Parathyroid adenoma (tissue), 2 donors: ENCODE results near the gene ZYG11A.

Experiments used
- H2AFZ ChIP-seq: fragments of 300-600 bp; sonication (generic); one replicate; pipeline ENCODE4 v1.7.0; 2017; ENCODE audit warnings: antibody characterized with exemption, mild to moderate bottlenecking
- H3K27ac ChIP-seq: fragments of 300-600 bp; sonication (generic); one replicate; pipeline ENCODE4 v1.7.0; 2017
- H3K27me3 ChIP-seq: fragments of 300-600 bp; sonication (generic); one replicate; pipeline ENCODE4 v1.7.0; 2017; ENCODE audit warnings: low read length; ENCODE audit not compliant: control insufficient read depth, insufficient read depth
- H3K36me3 ChIP-seq: fragments of 300-600 bp; sonication (generic); one replicate; pipeline ENCODE4 v1.7.0; 2017; ENCODE audit warnings: low read length; ENCODE audit not compliant: control insufficient read depth, insufficient read depth
- H3K4me1 ChIP-seq: fragments of 300-600 bp; sonication (generic); one replicate; pipeline ENCODE4 v1.7.0; 2017; ENCODE audit warnings: control low read depth
- H3K4me2 ChIP-seq: fragments of 300-600 bp; sonication (generic); one replicate; pipeline ENCODE4 v1.7.0; 2017; ENCODE audit warnings: low read length
- H3K4me3 ChIP-seq: fragments of 300-600 bp; sonication (generic); one replicate; pipeline ENCODE4 v1.7.0; 2017; ENCODE audit warnings: low read depth, low read length
- H3K79me2 ChIP-seq: fragments of 300-600 bp; sonication (generic); one replicate; pipeline ENCODE4 v1.7.0; 2017; ENCODE audit warnings: control low read depth
- H3K9ac ChIP-seq: fragments of 300-600 bp; sonication (generic); one replicate; pipeline ENCODE4 v1.7.0; 2017; ENCODE audit warnings: mild to moderate bottlenecking
- H3K9me3 ChIP-seq: fragments of 300-600 bp; sonication (generic); one replicate; pipeline ENCODE4 v1.7.0; 2017; ENCODE audit warnings: low read length; ENCODE audit not compliant: control insufficient read depth
- CTCF ChIP-seq: fragments of 300-600 bp; sonication (generic); IDR thresholded peaks from one replicate; pipeline ENCODE4 v1.7.0; 2017; ENCODE audit warnings: antibody characterized with exemption, mild to moderate bottlenecking
- donor health status: primary hyperparathyroidism.

Gene ZYG11A

GRCh38 chr1:52937433-52938182, 95.0 kb downstream of the ZYG11A start:
- no peak for TF ChIP-seq CTCF
- no peaks in the 10 kb centered on the region for H3K9me3 ChIP-seq
- H2AFZ ChIP-seq, result no peak overlapping the region
- no peaks in the 10 kb centered on the region for H3K36me3 ChIP-seq
- H3K4me3 ChIP-seq, result no peak overlapping the region
- H3K27me3 ChIP-seq, result no peaks in the 10 kb centered on the region
- no peaks in the 10 kb centered on the region for H3K4me1 ChIP-seq
- H3K9ac ChIP-seq, result no peak overlapping the region
- no peak overlapping the region for H3K27ac ChIP-seq
- H3K79me2 ChIP-seq, result no peaks in the 10 kb centered on the region
- H3K4me2 ChIP-seq, result no peak overlapping the region

GRCh38 chr1:52938183-52938451, 95.6 kb downstream of the ZYG11A start:
- Histone ChIP-seq H3K4me1 (no peaks in the 10 kb centered on the region), H3K4me2 (no peak overlapping the region), H3K27me3 (no peaks in the 10 kb centered on the region), H3K27ac (no peak overlapping the region), H3K9ac (no peak overlapping the region), H2AFZ (no peak overlapping the region), H3K36me3 (no peaks in the 10 kb centered on the region), H3K4me3 (no peak overlapping the region), H3K79me2 (no peaks in the 10 kb centered on the region), H3K9me3 (no peaks in the 10 kb centered on the region)
- no peak for TF ChIP-seq CTCF

- Histone ChIP-seq H3K9ac (no peak overlapping the region), H2AFZ (no peak overlapping the region), H3K79me2 (no peaks in the 10 kb centered on the region), H3K36me3 (no peaks in the 10 kb centered on the region), H3K9me3 (no peaks in the 10 kb centered on the region), H3K27ac (no peak overlapping the region), H3K4me3 (no peak overlapping the region), H3K4me2 (no peak overlapping the region), H3K4me1 (no peaks in the 10 kb centered on the region), H3K27me3 (no peaks in the 10 kb centered on the region)
- no peak for TF ChIP-seq CTCF
Observed at GRCh38 chr1:52943876-52944416, 101.4 kb downstream of the ZYG11A start.

GRCh38 chr1:52944566-52944965, 102.0 kb downstream of the ZYG11A start:
- Histone ChIP-seq H3K9ac (no peak overlapping the region), H3K9me3 (no peaks in the 10 kb centered on the region), H3K79me2 (no peaks in the 10 kb centered on the region), H3K27me3 (no peaks in the 10 kb centered on the region), H3K36me3 (no peaks in the 10 kb centered on the region), H2AFZ (no peak overlapping the region), H3K4me1 (no peaks in the 10 kb centered on the region), H3K4me2 (no peak overlapping the region), H3K4me3 (no peak overlapping the region), H3K27ac (no peak overlapping the region)
- TF ChIP-seq CTCF, result no peak
